ENCODE data around the gene SPAG16. TPM values are rescaled to one million over a fixed set of nuclear protein-coding genes. Genes with fewer than 3 reads are reported as not detected.

The SPAG16 gene
- total RNA-seq, 4 donors from 2014 or later = 1.2 to 30.8 (median 16.2) TPM

DNA sequence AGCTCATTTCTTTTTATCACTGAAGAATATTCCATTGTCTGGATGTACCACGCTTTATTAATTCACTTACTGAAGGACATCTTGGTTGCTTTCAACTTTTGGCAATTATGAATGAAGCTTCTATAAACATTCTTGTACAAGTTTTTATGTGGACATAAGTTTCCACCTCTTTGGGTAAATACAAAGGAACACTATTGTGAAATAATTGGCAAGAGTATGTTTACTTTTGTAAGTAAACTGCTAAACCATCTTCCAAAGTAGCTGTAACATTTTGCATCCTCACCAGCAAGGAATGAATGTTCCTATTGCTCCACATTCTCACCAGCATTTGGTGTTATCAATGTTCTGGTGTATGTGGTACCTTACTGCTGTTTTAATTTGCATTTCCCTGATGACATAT is 1110.8 kb downstream of the SPAG16 start:
- Histone ChIP-seq H3K36me3 (no peaks in the 10 kb centered on the region), H3K27me3 (no peaks in the 10 kb centered on the region), H3K4me1 (no peaks in the 10 kb centered on the region), H3K9me3 (no peaks in the 10 kb centered on the region), H3K27ac (no peak overlapping the region), H3K4me3 (no peak overlapping the region)
- WGBS, 2 donors (ENCODE audit: low coverage in 1 of 2) = 84 to 89% methylated on average over 1 of the region's 1 CpG
- TF ChIP-seq, protein P1, sequence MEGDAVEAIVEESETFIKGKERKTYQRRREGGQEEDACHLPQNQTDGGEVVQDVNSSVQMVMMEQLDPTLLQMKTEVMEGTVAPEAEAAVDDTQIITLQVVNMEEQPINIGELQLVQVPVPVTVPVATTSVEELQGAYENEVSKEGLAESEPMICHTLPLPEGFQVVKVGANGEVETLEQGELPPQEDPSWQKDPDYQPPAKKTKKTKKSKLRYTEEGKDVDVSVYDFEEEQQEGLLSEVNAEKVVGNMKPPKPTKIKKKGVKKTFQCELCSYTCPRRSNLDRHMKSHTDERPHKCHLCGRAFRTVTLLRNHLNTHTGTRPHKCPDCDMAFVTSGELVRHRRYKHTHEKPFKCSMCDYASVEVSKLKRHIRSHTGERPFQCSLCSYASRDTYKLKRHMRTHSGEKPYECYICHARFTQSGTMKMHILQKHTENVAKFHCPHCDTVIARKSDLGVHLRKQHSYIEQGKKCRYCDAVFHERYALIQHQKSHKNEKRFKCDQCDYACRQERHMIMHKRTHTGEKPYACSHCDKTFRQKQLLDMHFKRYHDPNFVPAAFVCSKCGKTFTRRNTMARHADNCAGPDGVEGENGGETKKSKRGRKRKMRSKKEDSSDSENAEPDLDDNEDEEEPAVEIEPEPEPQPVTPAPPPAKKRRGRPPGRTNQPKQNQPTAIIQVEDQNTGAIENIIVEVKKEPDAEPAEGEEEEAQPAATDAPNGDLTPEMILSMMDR (IDR thresholded peaks at IDR 0.05) = no peak
- TF ChIP-seq POLR2A (IDR thresholded peaks at IDR 0.05) (no peak), POLR2AphosphoS5 (IDR thresholded peaks at IDR 0.05) (no peak)
- in situ Hi-C loops (cut with MboI; ENCODE audit: low pct_ligation_motif_present in 1 of 4, low pct_unique_long_range_greater_than_20kb in 1 of 4, low sequenced_read_pairs in 3 of 4) = no loop called here
- intact Hi-C loops (cut with DNase I; ENCODE audit: low total_unique reads) = no loop called here
- no peak for DNase-seq

DNA sequence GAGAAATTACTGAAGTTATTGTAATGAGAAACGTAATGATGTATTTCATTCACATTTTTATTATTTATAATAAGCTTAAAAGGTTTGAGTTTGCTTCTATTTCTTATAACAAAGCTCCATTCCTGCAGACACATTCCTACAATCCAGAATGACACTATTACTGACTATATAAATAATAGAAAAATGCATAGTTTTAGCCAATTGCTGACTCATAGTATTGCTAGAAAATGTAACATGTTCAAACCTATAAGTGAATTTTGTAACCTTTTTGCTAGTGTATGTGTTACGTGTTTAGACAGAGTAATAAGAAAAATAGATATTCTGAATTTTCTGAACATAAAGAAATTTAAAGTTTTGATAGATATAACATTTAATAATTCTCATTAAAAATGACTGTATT is 1117.3 kb downstream of the SPAG16 start:
- no peaks in the 10 kb centered on the region for H3K36me3 ChIP-seq
- intact Hi-C loops (cut with DNase I; ENCODE audit: low total_unique reads) = no loop called here
- H3K27ac ChIP-seq = no peak overlapping the region
- 66 to 69% methylated on average over 2 of the region's 2 CpGs for WGBS, 2 donors (ENCODE audit: low coverage in 1 of 2)
- no peak overlapping the region for H3K4me3 ChIP-seq
- no peaks in the 10 kb centered on the region for H3K9me3 ChIP-seq
- no peak for DNase-seq
- TF ChIP-seq, protein P1 (IDR thresholded peaks at IDR 0.05) = no peak
- no peak for TF ChIP-seq EP300 (IDR thresholded peaks at IDR 0.05; ENCODE audit: low read depth)
- no peak for TF ChIP-seq POLR2AphosphoS5 (IDR thresholded peaks at IDR 0.05)
- TF ChIP-seq POLR2A (IDR thresholded peaks at IDR 0.05) = no peak
- H3K4me1 ChIP-seq = no peaks in the 10 kb centered on the region
- in situ Hi-C loops (cut with MboI; ENCODE audit: low pct_ligation_motif_present in 1 of 4, low pct_unique_long_range_greater_than_20kb in 1 of 4, low sequenced_read_pairs in 3 of 4) = no loop called here
- no peaks in the 10 kb centered on the region for H3K27me3 ChIP-seq

DNA sequence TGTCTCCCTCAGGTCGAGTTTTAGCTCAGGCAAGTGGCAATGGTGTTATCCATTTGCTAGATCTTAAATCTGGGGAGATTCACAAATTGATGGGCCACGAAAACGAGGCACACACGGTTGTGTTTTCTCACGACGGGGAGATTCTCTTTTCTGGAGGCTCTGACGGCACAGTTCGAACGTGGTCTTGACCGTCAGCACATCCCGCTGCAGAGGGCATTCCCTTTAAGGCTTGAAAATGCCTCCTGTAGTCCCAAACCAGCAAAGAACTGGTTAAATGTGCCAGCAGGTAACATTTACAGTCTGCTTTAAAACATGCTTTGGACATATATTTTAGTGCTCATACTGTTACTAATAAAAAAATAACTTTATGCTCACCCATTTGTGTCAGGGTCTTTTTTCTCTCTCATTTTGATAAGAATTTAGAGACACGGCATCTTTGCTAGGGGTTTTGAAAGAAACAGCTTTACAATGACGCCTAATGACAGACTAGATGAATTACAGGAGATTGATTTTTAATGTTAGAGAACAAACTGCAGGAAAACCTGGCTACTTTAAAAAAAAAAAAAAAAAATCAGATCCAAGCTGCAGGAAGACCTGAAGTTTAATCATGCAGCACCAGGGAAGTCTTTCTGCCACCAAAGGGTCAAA is 1126.0 kb downstream of the SPAG16 start:
- Histone ChIP-seq H3K27me3 (no peaks in the 10 kb centered on the region), H3K4me1 (no peaks in the 10 kb centered on the region), H3K9me3 (no peaks in the 10 kb centered on the region), H3K4me3 (no peak overlapping the region), H3K27ac (no peak overlapping the region), H3K36me3 (no peaks in the 10 kb centered on the region)
- in situ Hi-C loops (cut with MboI; ENCODE audit: low pct_ligation_motif_present in 1 of 4, low pct_unique_long_range_greater_than_20kb in 1 of 4, low sequenced_read_pairs in 3 of 4) (no loop called here), intact Hi-C loops (cut with DNase I; ENCODE audit: low total_unique reads) (no loop called here)
- WGBS, 2 donors (ENCODE audit: low coverage in 1 of 2) = 46 to 67% methylated on average over 13 of the region's 13 CpGs
- TF ChIP-seq EP300 (IDR thresholded peaks at IDR 0.05; ENCODE audit: low read depth) = no peak
- TF ChIP-seq POLR2A (IDR thresholded peaks at IDR 0.05) = no peak
- TF ChIP-seq POLR2AphosphoS5 (IDR thresholded peaks at IDR 0.05) = no peak
- TF ChIP-seq, protein P1 (IDR thresholded peaks at IDR 0.05) = no peak
- DNase-seq = no peak

DNA sequence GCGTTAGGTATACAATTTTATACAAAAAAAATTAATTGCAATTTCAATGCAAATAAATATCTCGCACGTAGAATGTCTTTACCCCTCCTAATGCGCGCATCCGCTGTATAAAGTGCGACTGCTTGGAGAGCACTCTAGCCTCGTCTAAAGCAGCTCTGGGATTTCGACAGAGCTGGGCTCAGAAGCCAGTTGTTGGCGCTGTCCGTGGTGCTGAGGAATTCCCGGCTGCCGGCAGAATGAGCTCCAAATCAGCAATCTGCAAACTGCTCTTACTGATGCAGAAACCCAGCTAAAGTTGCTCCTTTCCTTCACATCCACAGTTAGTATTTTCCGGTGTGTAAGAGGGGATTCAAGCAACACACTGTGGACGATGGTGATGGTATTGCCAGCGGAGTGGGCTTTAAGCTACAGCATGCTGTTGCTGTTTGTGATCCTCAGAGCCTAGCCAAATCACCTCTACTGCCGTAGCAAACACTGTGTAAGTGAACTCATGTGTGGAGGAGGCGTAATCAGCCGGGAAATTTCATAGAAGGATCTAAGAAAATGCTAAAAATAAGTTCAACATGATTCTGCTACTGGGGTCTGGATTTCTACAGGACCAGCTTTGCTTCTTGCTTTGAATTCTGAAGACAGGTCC is 1126.8 kb downstream of the SPAG16 start, which contains the start of gene VWC2L:
TSS of gene VWC2L (plus strand) at position 137 of the 637 bp plus-strand sequence. CDS start 3,140 bp downstream, outside the sequence.
- no peaks in the 10 kb centered on the region for H3K9me3 ChIP-seq
- no peaks in the 10 kb centered on the region for H3K27me3 ChIP-seq
- TF ChIP-seq POLR2AphosphoS5 (IDR thresholded peaks at IDR 0.05) = no peak
- no peak for TF ChIP-seq POLR2A (IDR thresholded peaks at IDR 0.05)
- no peak for TF ChIP-seq EP300 (IDR thresholded peaks at IDR 0.05; ENCODE audit: low read depth)
- TF ChIP-seq, protein P1 (IDR thresholded peaks at IDR 0.05) = no peak
- H3K4me3 ChIP-seq = no peak within 1 kb of the TSS
- intact Hi-C loops (cut with DNase I; ENCODE audit: low total_unique reads) = no loop called here
- in situ Hi-C loops (cut with MboI; ENCODE audit: low pct_ligation_motif_present in 1 of 4, low pct_unique_long_range_greater_than_20kb in 1 of 4, low sequenced_read_pairs in 3 of 4) = no loop called here
- H3K27ac ChIP-seq = no peak within 1 kb of the TSS
- H3K4me1 ChIP-seq = no peaks in the 10 kb centered on the region
- WGBS, 2 donors (ENCODE audit: low coverage in 1 of 2) = 19 to 31% methylated on average over 6 to 19 of the region's 19 CpGs
- H3K36me3 ChIP-seq = no peaks in the 10 kb centered on the region
- DNase-seq = peak; percentile 20

Data from transverse colon (tissue), 4 donors.